ENCODE measurements around the gene COA1.

The COA1 gene

DNA sequence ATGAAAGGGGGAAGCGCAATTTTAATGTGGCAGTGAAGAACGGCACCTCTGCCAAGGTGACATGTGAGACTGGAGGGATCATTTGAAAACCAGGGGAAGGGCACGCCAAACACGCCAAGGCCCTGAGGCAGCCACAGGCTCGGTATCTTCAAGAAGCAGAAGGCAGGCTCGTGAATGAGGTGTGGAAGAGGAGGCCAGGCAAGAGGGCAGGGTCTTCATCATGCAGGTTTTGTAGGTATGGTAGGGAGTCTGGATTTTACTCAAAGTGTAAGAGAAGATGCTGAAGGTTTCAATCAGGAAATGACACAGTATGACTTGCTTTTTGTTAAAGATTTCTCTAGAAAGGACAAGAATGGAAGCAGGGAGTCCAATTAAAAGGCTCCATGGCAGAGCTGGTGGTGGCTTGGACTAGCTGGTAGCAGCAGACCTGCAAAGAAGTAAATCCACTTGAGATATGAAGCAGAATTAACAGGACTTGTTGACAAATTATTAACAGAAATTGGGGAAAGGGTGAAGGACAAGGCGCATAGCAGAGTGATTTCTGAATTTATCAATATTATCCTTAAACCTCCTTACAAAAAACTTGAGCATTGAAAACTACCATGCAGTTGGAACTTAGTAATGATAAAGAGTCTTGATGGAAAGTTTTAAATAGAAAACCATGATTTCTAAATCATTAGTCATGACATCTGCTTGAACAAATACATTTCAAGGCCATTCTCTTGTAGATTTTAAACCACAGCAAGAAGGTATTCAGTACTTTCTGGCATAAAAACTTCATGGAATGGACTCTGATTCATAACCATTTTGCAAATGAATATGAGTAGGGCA is 70.4 kb downstream of the COA1 start:
- H3K36me3 ChIP-seq (ENCODE audit: control insufficient read depth in 1 of 2, insufficient read depth in 2 of 2, low read length in 2 of 2): no peaks in the 10 kb centered on the region
- no peaks in the 10 kb centered on the region for H3K9me3 ChIP-seq (ENCODE audit: control insufficient read depth in 1 of 2, low read length in 2 of 2)
- no peak overlapping the region for H3K4me3 ChIP-seq (ENCODE audit: low read depth in 1 of 2, low read length in 2 of 2)
- no peaks in the 10 kb centered on the region for H3K27me3 ChIP-seq (ENCODE audit: control insufficient read depth in 1 of 2, insufficient read depth in 2 of 2, low read length in 2 of 2)
- H3K27ac ChIP-seq (ENCODE audit: low read depth, low read length): no peak overlapping the region
- no peak overlapping the region for H3K9ac ChIP-seq (ENCODE audit: low read depth in 1 of 2, low read length in 2 of 2)
- H3K4me1 ChIP-seq (ENCODE audit: control insufficient read depth in 1 of 2, insufficient read depth in 2 of 2, low read length in 2 of 2): peaks cover 6 to 17% of the 10 kb centered on the region in 2 donors

DNA sequence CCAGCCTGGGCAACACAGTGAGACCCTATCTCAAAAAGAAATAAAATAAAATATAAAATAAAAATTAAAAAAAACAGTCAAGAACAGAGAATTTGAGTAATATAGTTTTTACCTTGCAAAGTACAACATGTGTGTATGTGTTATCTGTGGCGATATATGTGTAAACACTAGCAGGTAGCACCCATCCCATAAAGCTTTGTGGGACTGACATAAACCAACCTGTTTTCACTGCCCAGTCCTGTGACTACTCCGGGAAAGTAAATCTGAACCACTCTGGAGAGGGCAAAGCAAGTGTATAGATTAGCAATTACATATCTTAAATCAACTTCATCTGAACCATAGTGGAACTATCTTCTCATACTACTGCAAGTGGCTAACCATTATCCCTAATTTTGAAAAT is 72.3 kb downstream of the COA1 start:
- Histone ChIP-seq H3K4me1 (ENCODE audit: control insufficient read depth in 1 of 2, insufficient read depth in 2 of 2, low read length in 2 of 2) (peaks cover 8 to 27% of the 10 kb centered on the region in 2 donors), H3K27me3 (ENCODE audit: control insufficient read depth in 1 of 2, insufficient read depth in 2 of 2, low read length in 2 of 2) (no peaks in the 10 kb centered on the region), H3K27ac (ENCODE audit: low read depth, low read length) (no peak overlapping the region), H3K4me3 (ENCODE audit: low read depth in 1 of 2, low read length in 2 of 2) (no peak overlapping the region), H3K9me3 (ENCODE audit: control insufficient read depth in 1 of 2, low read length in 2 of 2) (no peaks in the 10 kb centered on the region), H3K9ac (ENCODE audit: low read depth in 1 of 2, low read length in 2 of 2) (no peak overlapping the region), H3K36me3 (ENCODE audit: control insufficient read depth in 1 of 2, insufficient read depth in 2 of 2, low read length in 2 of 2) (no peaks in the 10 kb centered on the region)

DNA sequence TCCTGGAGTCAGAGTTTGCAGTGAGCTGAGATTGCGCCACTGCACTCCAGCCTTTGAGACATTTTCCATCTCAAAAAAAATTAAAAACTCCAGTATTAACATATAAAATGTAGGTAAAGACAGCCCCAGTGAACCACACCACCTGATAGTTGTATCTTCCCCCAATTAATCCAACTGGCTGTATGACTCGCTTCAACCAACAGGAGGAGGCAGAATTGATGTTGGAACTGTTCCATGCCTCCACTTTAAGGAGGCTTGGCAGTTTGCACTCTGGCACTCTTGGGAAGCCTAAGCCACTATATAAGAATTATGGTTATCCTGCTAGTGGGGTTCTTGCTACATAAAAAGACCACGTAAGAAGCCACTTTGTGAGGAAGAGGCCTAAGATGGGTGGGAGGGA is 73.7 kb downstream of the COA1 start:
- Histone ChIP-seq H3K4me1 (ENCODE audit: control insufficient read depth in 1 of 2, insufficient read depth in 2 of 2, low read length in 2 of 2) (peaks cover 14 to 37% of the 10 kb centered on the region in 2 donors), H3K36me3 (ENCODE audit: control insufficient read depth in 1 of 2, insufficient read depth in 2 of 2, low read length in 2 of 2) (no peaks in the 10 kb centered on the region), H3K9me3 (ENCODE audit: control insufficient read depth in 1 of 2, low read length in 2 of 2) (no peaks in the 10 kb centered on the region), H3K27me3 (ENCODE audit: control insufficient read depth in 1 of 2, insufficient read depth in 2 of 2, low read length in 2 of 2) (no peaks in the 10 kb centered on the region), H3K27ac (ENCODE audit: low read depth, low read length) (no peak overlapping the region), H3K9ac (ENCODE audit: low read depth in 1 of 2, low read length in 2 of 2) (no peak overlapping the region), H3K4me3 (ENCODE audit: low read depth in 1 of 2, low read length in 2 of 2) (no peak overlapping the region)

DNA sequence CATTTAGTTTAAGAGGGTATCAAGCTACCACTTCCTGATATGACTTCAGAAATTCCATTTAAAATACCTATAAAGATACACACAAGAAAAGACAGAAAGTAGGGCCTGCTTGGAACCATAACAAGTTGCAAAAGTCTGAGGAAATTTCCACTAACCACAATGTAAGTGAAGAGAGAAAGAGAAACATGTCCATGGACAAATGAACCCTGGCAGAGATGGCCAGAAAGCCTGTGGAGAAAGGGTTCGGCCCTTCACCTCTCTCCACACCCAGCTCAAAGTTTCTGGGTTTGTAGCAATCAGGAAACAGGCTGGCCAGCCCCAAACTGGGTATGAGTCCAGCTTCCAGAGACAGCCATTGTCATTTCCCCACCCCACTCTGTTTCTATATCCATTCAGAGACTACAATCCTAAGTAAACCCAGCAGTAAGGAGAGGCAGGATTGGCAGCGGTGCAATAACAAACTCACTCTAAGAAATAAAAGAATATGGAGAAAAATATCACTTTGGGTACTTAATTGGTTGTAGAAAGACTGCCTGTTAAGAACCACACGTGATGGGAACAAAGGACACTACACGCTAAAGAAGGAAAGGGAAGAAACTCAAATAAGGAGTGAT is 75.3 kb downstream of the COA1 start:
- H3K9ac ChIP-seq (ENCODE audit: low read depth in 1 of 2, low read length in 2 of 2): no peak overlapping the region
- peaks cover 23 to 39% of the 10 kb centered on the region in 2 donors for H3K4me1 ChIP-seq (ENCODE audit: control insufficient read depth in 1 of 2, insufficient read depth in 2 of 2, low read length in 2 of 2)
- no peaks in the 10 kb centered on the region for H3K36me3 ChIP-seq (ENCODE audit: control insufficient read depth in 1 of 2, insufficient read depth in 2 of 2, low read length in 2 of 2)
- no peaks in the 10 kb centered on the region for H3K27me3 ChIP-seq (ENCODE audit: control insufficient read depth in 1 of 2, insufficient read depth in 2 of 2, low read length in 2 of 2)
- H3K9me3 ChIP-seq (ENCODE audit: control insufficient read depth in 1 of 2, low read length in 2 of 2): no peaks in the 10 kb centered on the region
- H3K4me3 ChIP-seq (ENCODE audit: low read depth in 1 of 2, low read length in 2 of 2): no peak overlapping the region
- H3K27ac ChIP-seq (ENCODE audit: low read depth, low read length): no peak overlapping the region

DNA sequence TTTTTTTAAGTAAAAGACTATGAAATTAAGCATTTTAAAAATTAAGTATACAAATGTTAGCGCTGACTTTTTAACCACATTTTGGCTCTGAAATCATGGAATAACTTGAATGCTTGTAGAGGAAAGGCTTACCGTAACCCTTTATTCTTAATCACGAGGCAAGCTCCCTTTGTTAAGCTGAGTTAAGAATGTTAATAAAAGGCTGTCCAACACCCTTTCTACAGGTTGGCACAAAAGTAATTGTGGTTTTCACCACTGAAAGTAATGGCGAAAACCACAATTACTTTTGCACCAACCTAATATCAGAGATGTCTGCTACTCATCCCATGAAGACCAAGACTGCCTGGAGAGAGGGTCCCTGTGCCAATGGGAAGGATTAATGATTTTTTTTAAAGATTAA is 75.9 kb downstream of the COA1 start:
- H3K36me3 ChIP-seq (ENCODE audit: control insufficient read depth in 1 of 2, insufficient read depth in 2 of 2, low read length in 2 of 2): no peaks in the 10 kb centered on the region
- peaks cover 20 to 39% of the 10 kb centered on the region in 2 donors for H3K4me1 ChIP-seq (ENCODE audit: control insufficient read depth in 1 of 2, insufficient read depth in 2 of 2, low read length in 2 of 2)
- H3K9ac ChIP-seq (ENCODE audit: low read depth in 1 of 2, low read length in 2 of 2): no peak overlapping the region
- H3K27me3 ChIP-seq (ENCODE audit: control insufficient read depth in 1 of 2, insufficient read depth in 2 of 2, low read length in 2 of 2): no peaks in the 10 kb centered on the region
- no peak overlapping the region for H3K27ac ChIP-seq (ENCODE audit: low read depth, low read length)
- no peak overlapping the region for H3K4me3 ChIP-seq (ENCODE audit: low read depth in 1 of 2, low read length in 2 of 2)
- H3K9me3 ChIP-seq (ENCODE audit: control insufficient read depth in 1 of 2, low read length in 2 of 2): no peaks in the 10 kb centered on the region

- H3K9ac ChIP-seq (ENCODE audit: low read depth in 1 of 2, low read length in 2 of 2): no peak overlapping the region
- no peak overlapping the region for H3K27ac ChIP-seq (ENCODE audit: low read depth, low read length)
- peaks cover 31 to 50% of the 10 kb centered on the region in 2 donors for H3K4me1 ChIP-seq (ENCODE audit: control insufficient read depth in 1 of 2, insufficient read depth in 2 of 2, low read length in 2 of 2)
Measured at GRCh38 chr7:43652364-43652763, 77.0 kb downstream of the COA1 start.

GRCh38 chr7:43650457-43651052 is 78.8 kb downstream of the COA1 start:
- H3K9me3 ChIP-seq (ENCODE audit: control insufficient read depth in 1 of 2, low read length in 2 of 2): no peaks in the 10 kb centered on the region
- H3K27me3 ChIP-seq (ENCODE audit: control insufficient read depth in 1 of 2, insufficient read depth in 2 of 2, low read length in 2 of 2): no peaks in the 10 kb centered on the region
- no peak overlapping the region for H3K9ac ChIP-seq (ENCODE audit: low read depth in 1 of 2, low read length in 2 of 2)
- peak overlapping the region in 1 of 2 donors; percentile 34 for H3K4me3 ChIP-seq (ENCODE audit: low read depth in 1 of 2, low read length in 2 of 2)
- H3K4me1 ChIP-seq (ENCODE audit: control insufficient read depth in 1 of 2, insufficient read depth in 2 of 2, low read length in 2 of 2): peaks cover 49 to 67% of the 10 kb centered on the region in 2 donors
- peaks cover 5 to 6% of the 10 kb centered on the region in 2 donors for H3K36me3 ChIP-seq (ENCODE audit: control insufficient read depth in 1 of 2, insufficient read depth in 2 of 2, low read length in 2 of 2)
- peak overlapping the region; percentile 45 for H3K27ac ChIP-seq (ENCODE audit: low read depth, low read length)

More at GRCh38 chr7:43652364-43652763, 77.0 kb downstream of the COA1 start:
- no peak overlapping the region for H3K4me3 ChIP-seq (ENCODE audit: low read depth in 1 of 2, low read length in 2 of 2)
- H3K36me3 ChIP-seq (ENCODE audit: control insufficient read depth in 1 of 2, insufficient read depth in 2 of 2, low read length in 2 of 2): no peaks in the 10 kb centered on the region
- H3K27me3 ChIP-seq (ENCODE audit: control insufficient read depth in 1 of 2, insufficient read depth in 2 of 2, low read length in 2 of 2): no peaks in the 10 kb centered on the region
- no peaks in the 10 kb centered on the region for H3K9me3 ChIP-seq (ENCODE audit: control insufficient read depth in 1 of 2, low read length in 2 of 2)

DNA sequence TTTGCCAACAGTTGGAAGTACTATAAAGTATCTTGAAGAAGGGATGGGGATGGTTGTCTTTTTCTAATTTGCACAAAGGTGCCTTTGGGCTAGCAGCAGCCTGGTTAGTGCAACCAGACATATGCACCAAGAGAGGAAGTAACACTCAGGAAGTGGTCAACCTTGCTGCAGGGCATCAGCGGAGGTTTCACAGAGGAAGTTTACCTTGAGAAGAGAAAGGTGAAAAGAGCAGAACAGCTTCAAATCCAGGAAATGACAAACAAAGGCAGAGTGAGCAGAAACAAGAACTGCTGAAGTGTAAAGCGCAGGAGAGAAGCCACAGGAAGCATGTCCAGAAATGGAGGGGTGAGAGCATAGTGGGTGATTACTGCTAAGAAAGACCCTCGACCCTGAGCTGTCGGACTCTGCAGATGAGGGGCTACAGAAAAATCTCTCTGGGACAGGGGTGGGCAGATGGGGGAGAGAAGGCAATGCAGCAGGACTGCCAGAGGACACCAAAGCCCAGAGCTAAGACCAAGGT is 79.5 kb downstream of the COA1 start:
- Histone ChIP-seq H3K27me3 (ENCODE audit: control insufficient read depth in 1 of 2, insufficient read depth in 2 of 2, low read length in 2 of 2) (no peaks in the 10 kb centered on the region), H3K27ac (ENCODE audit: low read depth, low read length) (peak overlapping the region; percentile 54), H3K9ac (ENCODE audit: low read depth in 1 of 2, low read length in 2 of 2) (peak overlapping the region in 1 of 2 donors; percentile 10), H3K4me1 (ENCODE audit: control insufficient read depth in 1 of 2, insufficient read depth in 2 of 2, low read length in 2 of 2) (peaks cover 52 to 67% of the 10 kb centered on the region in 2 donors), H3K9me3 (ENCODE audit: control insufficient read depth in 1 of 2, low read length in 2 of 2) (no peaks in the 10 kb centered on the region), H3K4me3 (ENCODE audit: low read depth in 1 of 2, low read length in 2 of 2) (peak overlapping the region in 1 of 2 donors; percentile 34), H3K36me3 (ENCODE audit: control insufficient read depth in 1 of 2, insufficient read depth in 2 of 2, low read length in 2 of 2) (peaks cover 5 to 12% of the 10 kb centered on the region in 2 donors)

- Histone ChIP-seq H3K27me3 (ENCODE audit: control insufficient read depth in 1 of 2, insufficient read depth in 2 of 2, low read length in 2 of 2) (no peaks in the 10 kb centered on the region), H3K36me3 (ENCODE audit: control insufficient read depth in 1 of 2, insufficient read depth in 2 of 2, low read length in 2 of 2) (peaks cover 5 to 19% of the 10 kb centered on the region in 2 donors), H3K9me3 (ENCODE audit: control insufficient read depth in 1 of 2, low read length in 2 of 2) (no peaks in the 10 kb centered on the region), H3K4me1 (ENCODE audit: control insufficient read depth in 1 of 2, insufficient read depth in 2 of 2, low read length in 2 of 2) (peaks cover 52 to 57% of the 10 kb centered on the region in 2 donors), H3K4me3 (ENCODE audit: low read depth in 1 of 2, low read length in 2 of 2) (peak overlapping the region; percentile 12 to 34), H3K27ac (ENCODE audit: low read depth, low read length) (peak overlapping the region; percentile 74), H3K9ac (ENCODE audit: low read depth in 1 of 2, low read length in 2 of 2) (no peak overlapping the region)
Measured at GRCh38 chr7:43648473-43649406, 80.6 kb downstream of the COA1 start.

All from duodenal mucosa (tissue), 2 donors.